Naive thymus-derived CD8-positive, alpha-beta T cell (primary cell): Measurements from ENCODE around the gene ADAMTS12. TPM values are rescaled to one million over a fixed set of nuclear protein-coding genes. Genes with fewer than 3 reads are reported as not detected.
A peak's percentile ranks its signal among the peaks of the same experiment; 100 is the strongest.
"Not testable (repeated sequence)": the region's sequence is repeated elsewhere in the genome, so short reads cannot be mapped to it uniquely, and the experiment has no call there.

Source experiments
- ATAC-seq, 2 donors: fragments of 150-1000 bp; cut with Tn5 transposase in 1 of 2; sonication (Bioruptor Pico), chemical (Tn5 transposase) in 1 of 2; 1 replicate in 1 of 2; 2 replicates in 1 of 2; pipeline ENCODE4 v1.10.0; 2021; ENCODE audit warnings: mild to moderate bottlenecking in 2 of 2, moderate library complexity in 2 of 2
- POLR2A ChIA-PET: fragments of 350-600 bp; sonication (Branson Sonifier 250); formaldehyde crosslinking; loops from one replicate; lab custom pipeline; 2021; ENCODE audit warnings: antibody characterized with exemption; lab: Charles Lee
- DNase-seq, 10 donors: peaks; one replicate each; pipeline versions ENCODE4 v3.0.0 to v3.0.0-alpha.2; 2020 to 2022
- H3K27ac Mint-ChIP-seq, 10 donors: one replicate each; pipeline ENCODE4 v1.8.0; 2020 to 2022; ENCODE audit warnings: mild to moderate bottlenecking in 10 of 10, mixed read lengths in 10 of 10, moderate library complexity in 4 of 10, inconsistent platforms in 1 of 10
- H3K27me3 Mint-ChIP-seq, 5 donors: one replicate each; pipeline ENCODE4 v1.8.0; 2021 to 2022; ENCODE audit warnings: mixed read lengths in 5 of 5
- H3K36me3 Mint-ChIP-seq, 3 donors: one replicate each; pipeline ENCODE4 v1.8.0; 2020 to 2022; ENCODE audit warnings: mixed read lengths in 3 of 3, mild to moderate bottlenecking in 2 of 3, inconsistent platforms in 1 of 3
- H3K4me1 Mint-ChIP-seq, 4 donors: one replicate each; pipeline ENCODE4 v1.8.0; 2021 to 2022; ENCODE audit warnings: mixed read lengths in 4 of 4
- H3K4me3 Mint-ChIP-seq, 10 donors: one replicate each; pipeline ENCODE4 v1.8.0; 2020 to 2022; ENCODE audit warnings: mild to moderate bottlenecking in 10 of 10, mixed read lengths in 10 of 10, moderate library complexity in 6 of 10, inconsistent platforms in 1 of 10
- H3K9me3 Mint-ChIP-seq, 9 donors: one replicate each; pipeline ENCODE4 v1.8.0; 2020 to 2022; ENCODE audit warnings: mixed read lengths in 9 of 9, mild to moderate bottlenecking in 3 of 9, inconsistent platforms in 1 of 9, moderate library complexity in 1 of 9
- polyA plus RNA-seq, 3 donors: library from polyadenylated mRNA; unstranded; fragments of 300-500 nt; fragmentation: Illumina TruSeq; gene quantifications; one replicate each; pipeline ENCODE4 v1.2.3, GENCODE V29; 2021
- total RNA-seq, 8 experiments: library from RNA in 2 of 8; stranded (reverse) in 2 of 8; gene quantifications; one replicate each; pipeline ENCODE4 v1.2.3 and lab custom pipeline; 2021 to 2026

Gene ADAMTS12
- total and polyA plus RNA-seq, 5 experiments from 2014 or later: 0.05 TPM; not detected in 4

GRCh38 chr5:33934176-33934575, 42.4 kb upstream of the ADAMTS12 start:
- no peak for DNase-seq
- POLR2A ChIA-PET: no interaction called here
- Mint-ChIP-seq H3K4me1 (peaks cover 0 to 8% (median 0%) of the 10 kb centered on the region in 4 donors), H3K4me3 (no peak overlapping the region), H3K27me3 (peaks cover 8 to 53% (median 40%) of the 10 kb centered on the region in 5 donors), H3K27ac (no peak overlapping the region), H3K36me3 (no peaks in the 10 kb centered on the region), H3K9me3 (no peaks in the 10 kb centered on the region)
- ATAC-seq: no peak

DNA sequence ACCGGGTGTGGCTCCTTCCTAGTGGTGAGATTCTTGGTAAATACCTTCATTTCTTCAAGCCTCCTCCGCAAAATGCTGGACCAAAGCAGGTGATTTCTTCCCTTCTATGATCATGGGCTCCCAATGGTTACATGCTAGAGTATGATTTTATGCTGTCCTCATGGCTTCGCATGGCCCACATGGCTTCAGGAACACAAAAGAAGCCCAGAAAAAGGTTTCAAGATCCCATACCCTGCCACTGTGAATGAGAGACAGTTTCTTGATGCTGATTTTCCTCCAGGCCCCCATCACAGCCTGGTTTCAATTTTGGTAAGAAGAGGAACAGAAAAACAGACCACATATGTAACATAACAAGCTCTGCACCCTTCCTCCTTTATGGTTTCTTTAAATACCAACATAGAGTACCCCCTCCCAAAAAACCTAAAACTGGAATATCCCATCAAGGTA, 42.0 kb upstream of the ADAMTS12 start:
- peaks cover 0 to 8% (median 0%) of the 10 kb centered on the region in 4 donors for H3K4me1 Mint-ChIP-seq
- no peak for ATAC-seq
- POLR2A ChIA-PET: no interaction called here
- no peaks in the 10 kb centered on the region for H3K36me3 Mint-ChIP-seq
- H3K4me3 Mint-ChIP-seq: no peak overlapping the region
- H3K27ac Mint-ChIP-seq: no peak overlapping the region
- peaks cover 8 to 49% (median 36%) of the 10 kb centered on the region in 5 donors for H3K27me3 Mint-ChIP-seq
- H3K9me3 Mint-ChIP-seq: no peaks in the 10 kb centered on the region
- no peak for DNase-seq

- H3K9me3 Mint-ChIP-seq: no peaks in the 10 kb centered on the region
- H3K36me3 Mint-ChIP-seq: no peaks in the 10 kb centered on the region
- peaks cover 4 to 24% (median 16%) of the 10 kb centered on the region in 5 donors for H3K27me3 Mint-ChIP-seq
- POLR2A ChIA-PET: no interaction called here
- H3K4me3 Mint-ChIP-seq: no peak overlapping the region
- DNase-seq (no peak), ATAC-seq (no peak)
- H3K27ac Mint-ChIP-seq: no peak overlapping the region
- peaks cover 0 to 2% (median 0%) of the 10 kb centered on the region in 4 donors for H3K4me1 Mint-ChIP-seq
These were observed 39.3 kb upstream of the ADAMTS12 start for GRCh38 chr5:33931136-33931535.

DNA sequence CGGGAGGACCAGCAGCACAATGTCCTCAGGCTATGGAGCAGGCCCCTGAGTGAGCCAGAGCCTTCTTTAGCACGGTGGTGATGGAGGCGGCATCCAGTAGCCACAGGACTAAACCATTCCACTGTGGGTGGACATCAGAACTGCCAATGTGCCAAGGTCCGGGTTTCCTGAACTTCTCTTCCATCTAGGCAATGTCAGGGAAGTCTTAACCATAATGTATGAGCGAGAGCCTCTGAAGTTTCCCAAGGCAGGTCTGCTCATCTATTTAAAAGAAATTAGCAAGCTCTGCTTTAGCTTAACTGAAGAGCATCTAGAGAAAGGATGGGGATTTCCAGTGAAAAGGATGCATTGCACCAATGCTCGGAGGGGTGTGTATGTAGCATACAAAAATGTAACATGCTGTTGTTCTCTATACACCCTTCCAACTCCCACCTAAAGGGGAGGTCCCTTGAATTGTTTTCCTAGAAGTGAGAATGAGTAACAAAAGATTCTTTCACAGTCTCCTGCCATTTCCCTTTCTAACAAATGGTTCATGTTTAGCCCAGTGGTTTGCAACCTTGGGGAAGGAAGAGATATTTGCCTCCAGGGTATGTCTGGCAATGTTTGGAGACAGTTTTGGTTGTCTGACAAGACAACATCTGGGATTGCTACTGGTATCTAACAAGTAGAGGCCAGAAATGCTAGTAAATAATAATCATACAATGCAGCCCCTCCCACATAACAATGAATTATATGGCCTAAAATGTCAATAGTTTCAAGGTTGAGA, 38.3 kb upstream of the ADAMTS12 start:
- Mint-ChIP-seq H3K27me3 (peaks cover 3 to 16% (median 12%) of the 10 kb centered on the region in 5 donors), H3K36me3 (no peaks in the 10 kb centered on the region), H3K4me3 (no peak overlapping the region), H3K27ac (no peak overlapping the region), H3K9me3 (no peaks in the 10 kb centered on the region), H3K4me1 (no peaks in the 10 kb centered on the region)
- DNase-seq: no peak
- ATAC-seq: no peak
- POLR2A ChIA-PET: no interaction called here

GRCh38 chr5:33928283-33928682, 36.5 kb upstream of the ADAMTS12 start:
- Mint-ChIP-seq H3K27ac (no peak overlapping the region), H3K9me3 (no peaks in the 10 kb centered on the region), H3K4me1 (no peaks in the 10 kb centered on the region), H3K4me3 (no peak overlapping the region), H3K27me3 (peaks cover 2 to 18% (median 10%) of the 10 kb centered on the region in 5 donors), H3K36me3 (no peaks in the 10 kb centered on the region)
- ATAC-seq (no peak), DNase-seq (no peak)
- POLR2A ChIA-PET: no interaction called here

GRCh38 chr5:33927685-33928084, 35.9 kb upstream of the ADAMTS12 start:
- peak overlapping the region in 1 of 10 donors; percentile 27 for H3K27ac Mint-ChIP-seq
- H3K9me3 Mint-ChIP-seq: no peaks in the 10 kb centered on the region
- H3K36me3 Mint-ChIP-seq: no peaks in the 10 kb centered on the region
- ATAC-seq: no peak
- no peak overlapping the region for H3K4me3 Mint-ChIP-seq
- no peaks in the 10 kb centered on the region for H3K4me1 Mint-ChIP-seq
- no peak for DNase-seq
- POLR2A ChIA-PET: no interaction called here
- H3K27me3 Mint-ChIP-seq: peaks cover 0 to 24% (median 10%) of the 10 kb centered on the region in 5 donors

GRCh38 chr5:33925278-33925677, 33.5 kb upstream of the ADAMTS12 start:
- peaks cover 6 to 31% (median 10%) of the 10 kb centered on the region in 5 donors for H3K27me3 Mint-ChIP-seq
- H3K27ac Mint-ChIP-seq: no peak overlapping the region
- POLR2A ChIA-PET: no interaction called here
- H3K4me1 Mint-ChIP-seq: no peaks in the 10 kb centered on the region
- ATAC-seq: no peak
- peaks cover 0 to 8% (median 4%) of the 10 kb centered on the region in 9 donors for H3K9me3 Mint-ChIP-seq
- H3K36me3 Mint-ChIP-seq: peaks cover 0 to 4% (median 0%) of the 10 kb centered on the region in 3 donors
- no peak for DNase-seq
- no peak overlapping the region for H3K4me3 Mint-ChIP-seq

GRCh38 chr5:33921002-33921401, 29.2 kb upstream of the ADAMTS12 start:
- POLR2A ChIA-PET: no interaction called here
- ATAC-seq (no peak), DNase-seq (no peak)
- H3K27ac Mint-ChIP-seq: no peak overlapping the region
- H3K27me3 Mint-ChIP-seq: peaks cover 9 to 34% (median 15%) of the 10 kb centered on the region in 5 donors
- H3K4me3 Mint-ChIP-seq: no peak overlapping the region
- no peaks in the 10 kb centered on the region for H3K4me1 Mint-ChIP-seq
- H3K9me3 Mint-ChIP-seq: peaks cover 6 to 47% (median 30%) of the 10 kb centered on the region in 9 donors
- H3K36me3 Mint-ChIP-seq: peaks cover 0 to 37% (median 4%) of the 10 kb centered on the region in 3 donors

- ATAC-seq, H3K4me1 Mint-ChIP-seq: not testable (repeated sequence)
These were observed 23.1 kb upstream of the ADAMTS12 start for GRCh38 chr5:33914844-33915243.

GRCh38 chr5:33906248-33906647, 14.5 kb upstream of the ADAMTS12 start:
- H3K27ac Mint-ChIP-seq, H3K4me1 Mint-ChIP-seq, ATAC-seq, H3K4me3 Mint-ChIP-seq, POLR2A ChIA-PET, DNase-seq: not testable (repeated sequence)
- Mint-ChIP-seq H3K9me3 (peaks cover 15 to 74% (median 53%) of the 10 kb centered on the region in 9 donors), H3K27me3 (peaks cover 2 to 19% (median 10%) of the 10 kb centered on the region in 5 donors), H3K36me3 (peaks cover 0 to 46% (median 21%) of the 10 kb centered on the region in 3 donors)

More at GRCh38 chr5:33914844-33915243, 23.1 kb upstream of the ADAMTS12 start:
- H3K36me3 Mint-ChIP-seq: peaks cover 0 to 40% (median 7%) of the 10 kb centered on the region in 3 donors
- H3K4me3 Mint-ChIP-seq, DNase-seq, H3K27ac Mint-ChIP-seq, POLR2A ChIA-PET: not testable (repeated sequence)
- H3K27me3 Mint-ChIP-seq: peaks cover 0 to 12% (median 5%) of the 10 kb centered on the region in 5 donors
- H3K9me3 Mint-ChIP-seq: peaks cover 6 to 56% (median 38%) of the 10 kb centered on the region in 9 donors

GRCh38 chr5:33905381-33905780, 13.6 kb upstream of the ADAMTS12 start:
- Mint-ChIP-seq H3K36me3 (peaks cover 0 to 47% (median 21%) of the 10 kb centered on the region in 3 donors), H3K27ac (no peak overlapping the region), H3K9me3 (peaks cover 15 to 75% (median 56%) of the 10 kb centered on the region in 9 donors), H3K4me1 (no peaks in the 10 kb centered on the region), H3K4me3 (no peak overlapping the region), H3K27me3 (peaks cover 2 to 19% (median 10%) of the 10 kb centered on the region in 5 donors)
- POLR2A ChIA-PET: no interaction called here
- no peak for ATAC-seq
- DNase-seq: no peak

GRCh38 chr5:33903118-33903517, 11.3 kb upstream of the ADAMTS12 start:
- Mint-ChIP-seq H3K4me3 (no peak overlapping the region), H3K4me1 (peaks cover 0 to 15% (median 3%) of the 10 kb centered on the region in 4 donors), H3K27ac (no peak overlapping the region), H3K27me3 (peaks cover 0 to 6% (median 0%) of the 10 kb centered on the region in 5 donors), H3K36me3 (peaks cover 0 to 40% (median 18%) of the 10 kb centered on the region in 3 donors), H3K9me3 (peaks cover 11 to 65% (median 46%) of the 10 kb centered on the region in 9 donors)
- DNase-seq: no peak
- ATAC-seq: no peak
- POLR2A ChIA-PET: no interaction called here

DNA sequence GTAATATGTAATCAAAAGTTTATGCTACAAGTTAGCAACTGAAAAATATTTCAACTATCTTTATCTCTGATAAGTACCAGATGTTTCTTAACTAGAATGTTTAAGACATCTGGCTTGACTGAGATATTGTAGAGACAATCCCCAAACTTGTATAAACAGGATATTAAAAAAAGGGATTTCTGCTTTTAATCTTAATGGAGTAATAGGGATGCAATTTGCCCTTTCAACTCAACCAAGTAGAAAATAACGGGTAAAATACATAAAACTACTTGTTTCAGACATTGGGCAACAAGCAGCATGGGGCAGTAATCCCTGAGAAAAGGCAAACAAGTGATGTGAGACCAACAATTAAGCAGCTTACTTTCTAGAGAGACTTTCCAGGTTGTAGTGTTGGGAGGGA, 9.4 kb upstream of the ADAMTS12 start:
- H3K27me3 Mint-ChIP-seq: peaks cover 0 to 14% (median 9%) of the 10 kb centered on the region in 5 donors
- peaks cover 6 to 47% (median 34%) of the 10 kb centered on the region in 9 donors for H3K9me3 Mint-ChIP-seq
- ATAC-seq (no peak), DNase-seq (no peak)
- peaks cover 0 to 15% (median 3%) of the 10 kb centered on the region in 4 donors for H3K4me1 Mint-ChIP-seq
- POLR2A ChIA-PET: no interaction called here
- H3K27ac Mint-ChIP-seq: no peak overlapping the region
- H3K36me3 Mint-ChIP-seq: peaks cover 0 to 30% (median 5%) of the 10 kb centered on the region in 3 donors
- no peak overlapping the region for H3K4me3 Mint-ChIP-seq
